COR-L47 (cell line): ENCODE results near the gene TTC39B.

ENCODE experiments used
- DNase-seq: peaks from one replicate; lab custom pipeline; 2025; lab: John Stamatoyannopoulos, UW

TTC39B gene

DNA sequence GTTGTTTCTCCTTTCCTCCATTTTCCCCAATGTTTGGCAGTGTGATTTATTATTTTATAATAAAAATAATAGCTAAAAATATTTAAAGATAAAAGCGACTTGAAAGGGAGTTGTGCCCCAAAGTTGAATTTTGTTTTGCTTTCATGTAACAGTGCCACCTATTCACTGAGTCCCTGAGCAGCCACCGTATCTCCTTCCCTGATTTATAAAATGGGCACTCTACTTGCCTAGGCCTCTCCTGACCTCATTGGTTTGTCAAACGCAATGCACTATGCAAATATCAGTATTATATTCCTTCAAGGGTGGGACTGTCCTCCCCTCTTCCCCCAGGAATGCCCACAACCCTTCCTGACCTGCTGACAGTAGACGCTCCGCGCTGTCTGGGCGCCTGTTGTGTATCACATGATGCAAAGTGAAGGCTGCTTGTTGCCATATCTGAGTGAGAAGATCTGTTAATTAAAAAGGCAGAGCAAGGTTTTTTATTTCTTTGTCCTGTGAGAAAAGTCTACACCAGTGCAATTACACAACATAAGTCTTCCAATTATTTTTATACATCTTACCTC, 81.4 kb downstream of the TTC39B start:
- DNase-seq: no peak

DNA sequence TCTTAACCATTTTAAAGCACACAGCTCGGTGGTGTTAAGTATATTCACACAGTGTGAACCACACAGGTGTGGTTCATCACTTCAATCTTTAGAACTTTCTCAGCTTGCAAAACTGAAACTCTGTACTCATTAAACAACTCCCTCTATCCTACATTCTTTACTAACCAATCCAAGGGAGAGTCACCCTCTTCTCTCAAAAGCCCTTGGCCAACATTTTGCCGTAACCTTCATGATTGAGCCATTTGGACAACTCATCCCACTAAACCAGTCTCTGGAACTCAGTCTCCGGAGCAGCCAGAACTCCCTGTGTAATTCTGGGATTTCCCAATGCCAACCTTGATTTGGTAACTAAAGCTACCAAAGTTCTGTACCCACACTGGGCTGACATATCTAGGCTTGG, 84.7 kb downstream of the TTC39B start:
- no peak for DNase-seq

DNA sequence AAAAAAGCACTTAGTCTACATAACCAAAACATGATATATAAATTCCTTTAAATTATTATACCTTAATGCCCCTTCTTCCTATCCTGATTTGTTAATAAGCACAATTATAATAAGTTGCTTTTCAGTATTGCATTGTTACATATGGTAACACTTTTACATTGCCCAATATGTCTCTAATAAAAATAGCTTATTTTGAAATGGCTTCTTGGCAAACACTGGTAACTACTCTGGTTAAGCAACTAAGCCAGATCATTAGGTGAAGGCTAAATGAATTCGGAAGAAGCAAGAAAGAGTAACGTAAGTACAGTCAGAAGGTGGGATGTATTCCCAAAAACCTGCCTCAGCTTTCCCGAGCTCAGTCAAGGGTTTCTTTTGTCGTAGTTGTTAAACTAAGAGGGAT, 85.3 kb downstream of the TTC39B start:
- DNase-seq: no peak

DNA sequence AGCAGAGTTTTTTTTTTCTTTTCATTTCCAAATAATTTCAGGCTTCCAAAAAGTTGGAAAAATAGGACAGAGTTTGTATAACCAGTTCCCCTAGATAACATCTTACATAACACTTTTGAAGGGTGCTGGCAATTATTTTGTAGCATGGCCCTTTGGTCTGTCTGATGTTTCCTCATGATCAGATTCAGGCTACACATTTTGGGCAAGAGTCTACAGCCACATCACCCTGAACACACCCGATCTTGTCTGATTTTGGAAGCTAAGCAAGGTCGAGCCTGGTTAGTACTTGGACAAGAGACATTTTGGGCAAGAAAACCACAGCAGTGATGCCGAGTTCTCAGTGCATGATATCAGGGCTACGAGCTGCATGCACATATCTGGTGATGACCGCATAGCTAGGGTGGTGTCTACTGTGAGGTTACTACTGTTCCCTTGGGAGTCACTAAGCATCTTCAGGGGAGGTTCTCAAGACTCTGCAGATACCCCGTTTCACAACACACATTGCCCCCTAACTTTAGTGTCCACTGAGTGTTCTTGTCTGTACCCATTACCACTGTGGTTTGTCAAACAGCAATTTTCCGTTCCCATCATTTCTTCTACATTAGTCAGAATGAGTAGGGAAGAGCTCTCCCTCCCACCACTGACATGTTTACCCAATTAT, 86.2 kb downstream of the TTC39B start:
- no peak for DNase-seq

DNA sequence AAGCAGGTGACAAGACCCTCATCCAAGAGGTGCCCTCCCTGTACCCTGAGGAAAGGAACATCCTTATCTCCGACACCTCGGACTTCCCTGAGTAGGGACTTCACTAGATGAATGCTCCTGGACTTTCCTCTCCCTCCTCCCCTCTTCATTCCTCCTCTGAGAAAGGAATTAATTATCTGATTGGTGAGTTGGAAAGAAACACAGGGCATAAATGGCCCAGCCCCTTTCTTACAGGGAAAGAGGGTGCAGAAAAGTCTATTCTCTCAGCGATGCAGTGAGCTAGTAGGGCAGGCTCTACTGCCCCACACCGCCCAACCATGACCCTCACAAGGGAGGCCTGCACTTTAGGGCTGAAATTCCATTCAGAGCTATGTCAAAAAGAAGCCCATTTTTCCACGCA, 87.5 kb downstream of the TTC39B start:
- no peak for DNase-seq

DNA sequence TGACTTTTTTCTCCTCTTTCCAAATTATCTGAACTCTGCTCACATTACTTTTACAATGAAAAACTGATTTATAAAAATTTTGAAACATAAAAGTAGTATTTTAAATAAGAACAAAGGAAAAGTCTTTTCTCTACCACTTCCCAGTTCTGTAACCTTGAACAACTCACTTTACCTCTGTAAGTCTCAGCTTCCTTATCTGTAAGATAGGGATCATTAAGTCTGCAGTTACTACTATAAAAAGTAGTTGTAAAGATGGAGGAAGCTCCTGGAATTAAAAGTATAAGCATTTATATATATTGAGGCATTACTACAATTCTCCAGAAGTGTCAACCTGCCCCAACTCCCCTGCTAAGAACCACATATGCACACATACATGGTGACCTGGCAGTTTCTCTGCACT, 88.0 kb downstream of the TTC39B start:
- no peak for DNase-seq

DNA sequence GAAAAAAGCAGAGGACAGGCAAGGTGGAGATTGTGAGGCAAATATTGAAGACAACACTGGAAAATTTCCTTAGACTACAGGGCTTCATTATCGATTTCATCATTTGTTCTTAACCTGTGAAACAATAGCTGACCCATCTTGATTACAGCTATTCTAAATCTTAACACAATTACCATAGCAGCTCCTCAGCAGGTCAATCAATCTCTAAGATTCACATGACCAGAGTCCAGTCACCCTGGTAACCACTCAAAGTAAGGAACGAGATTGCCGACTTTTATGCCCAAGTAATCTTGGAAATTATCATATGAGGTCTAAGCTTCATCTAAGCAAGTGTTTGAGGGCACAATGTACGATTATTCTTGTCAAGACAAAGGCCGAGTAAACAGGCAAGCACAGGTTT, 93.8 kb downstream of the TTC39B start:
- no peak for DNase-seq

DNA sequence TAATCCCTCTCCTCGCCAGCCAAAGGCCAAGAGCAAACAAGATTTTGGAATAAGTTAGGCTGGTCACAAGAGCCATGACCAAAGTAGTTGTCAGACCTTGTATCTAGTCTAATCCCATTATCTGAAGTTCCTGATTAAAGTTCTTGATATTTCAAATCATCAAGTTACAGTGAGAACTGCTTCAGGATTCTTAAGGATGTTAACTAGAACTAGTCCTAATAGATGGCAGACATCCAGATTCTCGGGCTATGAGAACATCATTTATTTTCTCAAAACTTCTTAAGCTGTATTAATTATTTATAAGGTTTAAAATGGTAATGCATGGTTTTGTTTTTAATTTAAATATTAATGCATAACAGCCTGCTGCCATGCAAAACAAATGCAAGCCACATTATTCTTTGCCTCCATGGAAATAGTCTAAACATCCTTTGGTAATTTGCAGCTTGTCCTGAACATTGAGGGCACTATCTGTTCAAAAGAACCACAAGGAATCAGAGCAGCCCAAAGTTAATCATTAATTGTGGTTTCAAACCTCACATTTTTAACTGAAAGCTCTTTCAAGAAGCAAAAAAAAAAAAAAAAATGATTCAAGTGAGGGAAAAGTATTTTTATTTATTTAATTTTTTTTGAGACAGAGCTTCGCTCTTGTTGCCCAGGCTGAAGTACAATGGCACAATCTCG, 95.1 kb downstream of the TTC39B start:
- no peak for DNase-seq

DNA sequence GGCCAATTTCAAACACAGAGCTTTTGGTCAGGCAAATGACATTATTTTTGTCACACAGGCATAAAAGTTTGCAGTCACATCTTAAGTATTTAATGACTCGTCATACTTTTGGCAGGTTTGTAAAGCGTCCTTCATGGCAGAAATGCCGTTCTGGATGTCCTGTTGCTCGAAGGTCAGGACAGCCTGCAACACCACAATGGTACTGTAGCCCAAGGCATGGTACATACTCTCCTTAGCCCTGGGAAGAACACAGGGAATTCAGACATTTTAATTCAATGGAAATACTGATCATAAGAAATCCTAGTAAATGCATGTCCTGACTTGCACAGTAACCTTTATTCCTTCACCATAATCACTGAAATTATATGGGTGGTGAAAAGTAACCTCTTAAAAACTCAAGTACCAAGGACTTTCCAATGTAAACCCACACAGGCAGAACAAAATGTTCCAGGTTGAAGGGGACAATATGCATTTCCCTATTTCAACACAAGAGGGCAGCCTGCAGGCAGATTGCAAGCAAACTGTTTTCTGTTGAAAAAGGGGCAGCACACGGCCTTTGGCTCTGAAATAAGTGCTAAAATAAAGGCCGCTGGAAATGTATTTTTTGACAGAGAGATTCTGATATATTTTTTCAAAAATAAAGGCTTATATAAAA, 95.7 kb downstream of the TTC39B start:
- DNase-seq: peak; percentile 39

DNA sequence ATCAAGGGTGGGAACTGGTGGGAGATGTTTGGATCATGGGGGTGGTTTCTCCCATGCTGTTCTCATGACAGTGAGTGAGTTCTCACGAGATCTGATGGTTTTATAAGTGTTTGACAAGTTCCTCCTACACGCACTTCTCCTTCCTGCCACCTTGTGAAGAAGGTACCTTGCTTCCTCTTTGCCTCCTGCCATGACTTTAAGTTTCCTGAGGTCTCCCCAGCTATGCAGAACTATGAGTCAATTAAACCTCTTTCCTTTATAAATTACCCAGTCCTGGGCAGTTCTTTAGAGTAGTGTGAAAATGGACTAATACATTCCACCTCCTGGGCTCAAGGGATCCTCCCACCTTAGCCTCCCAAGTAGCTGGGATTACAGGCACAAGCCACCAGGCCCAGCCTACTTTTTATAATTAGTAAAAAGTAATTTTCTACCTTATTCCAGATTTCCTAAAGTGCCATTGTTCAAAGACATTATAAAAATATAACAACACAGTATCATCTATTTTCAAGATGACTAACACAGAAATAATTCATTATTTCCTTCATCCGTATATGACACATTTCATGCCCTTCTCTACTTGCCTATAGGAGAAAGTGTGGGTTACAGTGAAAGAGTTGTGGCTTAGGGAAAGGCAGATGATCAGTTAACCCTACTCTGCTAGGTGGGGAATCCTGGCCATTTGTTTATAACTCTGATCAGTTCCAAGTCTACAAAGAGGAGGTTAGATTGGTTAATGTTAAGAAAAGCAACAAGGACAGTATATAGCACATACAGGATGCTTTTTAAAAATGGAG, 99.9 kb downstream of the TTC39B start:
- no peak for DNase-seq

DNA sequence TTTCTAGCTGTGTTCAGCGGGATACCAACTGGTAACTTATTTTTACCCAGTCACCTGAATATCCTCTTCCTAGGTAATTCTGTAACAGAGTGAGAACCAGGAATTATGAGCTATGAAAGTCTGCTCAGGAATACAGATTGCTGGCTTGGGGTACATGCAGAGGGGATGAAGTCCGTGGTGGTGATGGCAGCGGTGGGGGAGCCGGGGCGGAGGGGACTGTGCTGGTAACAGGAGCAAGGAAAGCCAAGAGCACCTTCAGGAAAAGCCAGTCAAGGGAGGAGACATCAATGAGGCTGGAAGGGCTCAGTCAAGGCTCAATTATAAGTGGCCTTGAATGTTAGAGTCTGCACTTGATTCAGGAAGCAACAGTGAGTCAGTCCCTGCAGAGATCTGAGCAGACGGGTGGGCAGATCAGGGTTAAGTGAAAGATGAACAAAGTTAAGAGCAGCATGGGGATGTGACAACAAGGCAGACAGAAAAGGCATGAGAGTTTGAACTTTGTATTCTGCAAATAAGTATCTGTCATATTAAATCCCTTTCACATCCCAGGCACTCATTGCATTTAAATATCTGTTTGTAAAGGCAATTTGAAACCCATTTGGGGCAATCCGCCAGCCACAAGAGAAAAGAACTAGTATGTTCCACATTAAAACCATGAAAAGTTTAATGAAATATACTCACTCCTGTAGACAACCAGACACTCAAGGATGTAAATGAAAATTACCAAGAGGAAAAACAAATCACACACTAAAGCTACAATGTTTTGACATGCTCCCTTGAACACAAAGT, 101.2 kb downstream of the TTC39B start:
- DNase-seq: no peak

DNA sequence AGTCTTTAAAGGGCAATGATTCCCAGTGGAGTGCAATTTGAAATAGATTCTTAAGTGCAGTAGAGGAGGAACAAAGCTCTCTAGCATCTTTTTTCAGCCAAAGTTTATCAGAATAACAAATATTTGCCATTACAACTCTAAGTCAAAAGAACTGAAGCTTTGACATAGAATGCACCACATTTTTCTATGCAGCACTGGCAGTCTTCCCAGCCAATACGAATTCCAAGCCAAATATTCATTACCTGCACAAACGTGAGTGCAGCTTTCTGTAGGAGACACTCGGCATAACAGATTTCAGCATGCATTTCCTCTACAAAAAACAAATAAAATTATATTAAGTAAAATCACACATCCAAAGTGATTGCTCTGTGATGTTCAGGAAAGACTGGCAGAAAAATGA, 103.4 kb downstream of the TTC39B start:
- DNase-seq: no peak

DNA sequence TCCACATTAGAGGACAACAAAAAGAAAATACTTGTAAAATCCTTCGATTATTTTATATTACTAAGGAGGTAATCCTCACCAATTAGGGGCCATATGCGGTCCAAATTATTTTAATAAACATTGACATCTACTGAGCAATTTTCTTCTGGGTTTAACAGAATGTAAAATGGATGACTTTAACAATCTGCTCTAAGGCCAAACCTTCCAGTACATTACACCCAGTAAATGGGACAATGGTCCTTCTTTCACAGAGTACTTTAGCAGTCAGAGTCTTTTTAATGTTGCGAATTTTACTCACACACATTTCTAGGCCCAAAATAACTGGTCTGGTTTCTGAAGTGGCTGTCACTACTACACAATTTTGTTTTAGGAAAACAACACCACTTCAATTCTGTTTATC, 106.9 kb downstream of the TTC39B start:
- no peak for DNase-seq

DNA sequence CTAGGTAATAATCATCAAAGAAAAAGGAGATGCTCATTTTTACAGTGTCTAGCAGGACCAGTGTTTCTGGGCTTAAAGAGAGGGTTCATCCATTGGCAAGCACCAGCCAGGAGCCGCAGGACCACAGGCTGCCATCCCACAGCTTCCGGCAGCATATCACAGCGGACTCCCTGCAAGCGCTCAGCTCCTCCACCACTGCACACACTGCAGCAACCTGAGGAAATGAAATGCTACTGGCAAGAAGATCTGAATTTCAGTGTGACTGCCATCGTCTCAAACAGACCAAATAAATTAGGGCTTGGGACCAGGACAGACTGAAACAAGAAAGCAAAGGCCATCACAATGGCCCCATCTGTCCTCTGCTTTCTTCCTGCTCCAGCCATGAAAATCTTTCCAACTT, 114.2 kb downstream of the TTC39B start:
- DNase-seq: no peak

DNA sequence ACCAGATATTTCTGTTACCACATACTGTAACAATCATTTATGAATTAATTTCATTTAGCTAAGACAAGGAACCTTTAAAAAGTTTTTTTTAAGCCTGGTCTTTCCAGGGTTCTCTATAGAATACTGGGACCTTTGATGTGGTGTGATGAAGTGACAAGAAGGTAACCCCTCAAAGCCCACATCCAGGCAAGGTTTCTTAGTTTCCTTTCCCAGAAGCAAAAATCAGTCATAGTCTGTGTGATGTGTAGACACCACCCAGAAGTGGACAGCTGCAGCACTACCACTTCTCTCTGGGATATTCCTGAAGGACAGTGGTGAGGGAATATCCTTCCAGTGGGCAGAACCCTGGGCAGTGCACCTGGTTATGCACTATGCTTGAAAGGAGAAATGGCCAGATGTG, 115.6 kb downstream of the TTC39B start:
- no peak for DNase-seq

DNA sequence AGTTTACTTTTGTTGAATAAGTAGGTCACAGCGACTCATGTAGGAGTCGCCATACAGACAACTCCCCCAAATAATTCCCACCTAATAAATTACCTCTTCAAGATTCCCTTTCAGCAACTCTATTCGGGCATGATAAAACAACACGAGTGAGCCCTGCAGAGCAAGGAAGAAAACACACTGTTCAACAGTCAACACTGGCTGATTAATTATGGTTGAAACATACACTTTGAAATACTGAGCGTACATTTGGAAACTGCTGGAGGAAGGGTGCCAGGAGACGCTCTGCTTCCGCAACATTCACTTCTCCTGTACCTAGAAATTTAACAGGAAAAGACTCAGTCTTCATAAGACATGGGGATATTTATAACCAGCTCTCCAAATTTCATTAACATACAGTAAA, 117.5 kb downstream of the TTC39B start:
- no peak for DNase-seq

DNA sequence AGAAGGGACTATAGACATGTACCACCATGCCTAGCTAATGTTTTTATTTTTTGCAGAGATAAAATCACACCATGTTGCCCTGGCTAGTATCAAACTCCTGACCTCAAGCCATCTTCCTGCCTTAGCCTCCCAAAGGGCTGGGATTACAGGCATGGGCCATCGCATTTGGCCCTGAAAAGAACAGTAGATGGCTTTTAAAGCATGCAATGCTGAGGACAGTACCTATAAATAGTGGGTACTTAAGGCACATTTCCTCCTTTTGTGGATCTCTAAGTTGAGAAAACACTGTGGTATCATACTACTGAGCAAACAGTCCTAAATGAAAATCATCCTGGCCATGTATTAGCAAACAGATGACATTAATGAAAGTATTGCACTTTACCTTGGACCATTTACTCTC, 119.4 kb downstream of the TTC39B start:
- no peak for DNase-seq

DNA sequence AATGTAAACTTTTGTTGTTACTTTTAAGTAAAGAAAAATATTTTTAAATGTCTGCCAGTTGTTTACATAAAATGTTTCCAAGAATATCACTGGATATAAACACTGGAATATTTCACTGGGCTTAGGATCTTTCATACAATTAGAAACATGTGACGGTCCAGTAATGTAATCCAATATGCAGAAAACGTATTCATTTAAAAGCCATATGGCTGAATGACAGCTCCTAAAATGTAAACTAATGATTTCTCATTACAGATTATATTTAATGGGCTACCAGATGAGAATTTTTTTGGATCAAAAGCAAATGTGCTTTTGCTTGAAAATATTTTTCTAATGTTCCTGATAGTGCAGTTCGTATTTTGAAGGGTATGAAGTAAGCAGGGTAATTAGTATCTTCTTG, 124.3 kb downstream of the TTC39B start:
- no peak for DNase-seq

DNA sequence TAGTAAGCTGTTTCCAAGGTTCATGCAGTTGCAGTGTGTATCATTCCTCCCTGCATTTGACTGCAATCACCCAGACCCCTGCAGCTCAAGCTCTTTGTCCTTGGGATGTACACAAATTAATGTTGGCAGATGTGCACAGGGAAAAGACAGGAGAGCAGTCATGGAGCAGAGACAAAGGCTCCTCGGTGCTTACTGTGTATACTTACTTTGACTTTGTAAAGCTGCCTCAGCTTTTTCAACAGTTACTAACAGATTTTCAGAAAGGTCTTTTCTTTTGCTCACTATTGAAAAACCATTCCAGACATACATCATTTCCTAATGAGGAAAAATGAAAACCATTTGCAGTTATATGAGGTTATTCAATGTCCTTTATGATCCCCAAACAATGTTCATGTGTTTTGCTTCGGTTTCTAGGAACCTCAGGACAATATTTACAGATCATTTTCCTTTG, 124.9 kb downstream of the TTC39B start:
- DNase-seq: peak; percentile 93

DNA sequence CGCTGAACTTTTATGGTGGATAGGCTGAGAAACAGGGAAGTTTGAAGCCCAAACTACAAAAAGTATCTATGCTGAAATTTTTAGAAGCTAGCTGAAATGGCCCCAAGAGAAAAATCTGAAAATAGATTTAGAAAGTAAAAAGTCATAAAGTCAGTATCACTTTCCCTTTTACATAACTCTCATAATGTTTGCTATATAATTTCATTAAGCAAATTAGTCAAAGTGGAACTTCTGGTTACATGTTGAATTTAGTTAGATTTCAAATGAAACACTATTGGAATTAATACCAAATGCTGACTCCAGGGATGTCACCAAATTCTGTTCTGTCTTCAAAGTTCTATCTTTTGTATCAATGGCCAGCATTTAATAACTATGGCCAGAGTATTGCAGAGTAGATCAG, 126.9 kb downstream of the TTC39B start:
- DNase-seq: no peak

DNA sequence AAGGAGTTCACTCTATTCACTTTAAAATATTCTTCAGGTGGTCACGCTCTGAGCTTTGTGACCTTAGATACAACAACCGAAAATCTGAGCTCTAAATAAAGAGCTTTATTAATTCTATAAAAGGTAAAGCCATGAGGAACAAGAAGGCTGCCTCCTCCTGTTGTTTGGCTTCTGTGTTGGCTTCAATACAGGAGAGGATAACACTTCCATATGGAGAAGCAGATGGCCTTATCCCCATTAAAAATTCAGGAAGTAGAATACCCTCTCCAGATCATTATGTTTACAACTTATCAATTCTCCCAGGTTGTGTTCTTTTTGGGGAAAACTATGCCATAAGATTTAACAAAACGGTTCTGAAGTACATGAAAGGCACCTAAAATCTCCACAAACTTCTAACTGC, 128.4 kb downstream of the TTC39B start:
- no peak for DNase-seq

DNA sequence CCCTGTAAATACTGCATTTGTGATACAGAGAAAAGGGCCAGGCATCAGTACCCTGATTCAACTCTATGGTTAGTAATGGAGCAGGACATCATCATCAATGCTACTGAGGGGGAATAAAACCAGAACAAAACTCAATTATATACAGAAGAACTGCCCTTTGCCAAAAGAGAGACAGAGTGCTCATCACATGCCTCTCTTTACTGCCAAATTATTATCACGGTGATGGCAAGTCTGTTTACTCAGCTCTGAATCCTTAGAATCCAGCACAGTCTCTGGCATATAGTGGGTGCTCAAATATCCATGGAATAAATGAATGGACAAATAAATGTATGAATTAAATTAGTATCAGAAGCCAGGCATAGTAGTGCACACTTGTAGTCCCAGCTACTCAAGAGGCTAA, 130.2 kb downstream of the TTC39B start:
- DNase-seq: no peak
